ENCODE data around the gene SPTBN4.

GRCh38 chr19:40575326-40575725 lies 108.5 kb downstream of the SPTBN4 start:
- no peak for TF ChIP-seq CTCF (IDR thresholded peaks at IDR 0.05; ENCODE audit: insufficient read depth, low read length, poor library complexity, severe bottlenecking)
- TF ChIP-seq EZH2phosphoT487 (conservative IDR thresholded peaks at IDR 0.05; ENCODE audit: low read length) = no peak

Measured in SU-DHL-6 (cell line).